ENCODE measurements around the gene NCAM1. TPM values are rescaled to one million over a fixed set of nuclear protein-coding genes. Genes with fewer than 3 reads are reported as not detected.

Gene NCAM1
- total RNA-seq, 4 donors from 2014 or later, result 12.8 to 27.7 (median 15.7) TPM

DNA sequence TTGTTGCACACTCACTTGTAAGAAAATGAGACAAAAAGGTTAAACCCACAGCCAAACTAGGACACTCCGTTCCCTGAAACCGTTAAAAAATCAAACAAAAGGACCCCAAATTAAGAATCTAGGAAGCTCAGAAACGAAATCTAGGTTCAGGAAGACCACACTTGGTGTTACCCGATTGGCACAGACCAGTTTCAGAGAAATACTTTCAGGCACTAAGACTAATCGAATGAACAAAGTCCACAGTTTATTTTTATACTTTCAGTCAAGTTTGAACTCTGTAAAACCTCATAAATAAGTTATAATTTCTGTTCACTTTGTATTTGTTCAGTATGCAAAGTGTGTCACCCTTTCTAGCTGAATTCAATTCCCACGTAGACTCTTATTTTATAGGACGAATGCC is 314.4 kb downstream of the NCAM1 start:
- no peaks in the 10 kb centered on the region for H3K36me3 ChIP-seq
- no peak for TF ChIP-seq POLR2A (IDR thresholded peaks at IDR 0.05)
- TF ChIP-seq, protein P1, sequence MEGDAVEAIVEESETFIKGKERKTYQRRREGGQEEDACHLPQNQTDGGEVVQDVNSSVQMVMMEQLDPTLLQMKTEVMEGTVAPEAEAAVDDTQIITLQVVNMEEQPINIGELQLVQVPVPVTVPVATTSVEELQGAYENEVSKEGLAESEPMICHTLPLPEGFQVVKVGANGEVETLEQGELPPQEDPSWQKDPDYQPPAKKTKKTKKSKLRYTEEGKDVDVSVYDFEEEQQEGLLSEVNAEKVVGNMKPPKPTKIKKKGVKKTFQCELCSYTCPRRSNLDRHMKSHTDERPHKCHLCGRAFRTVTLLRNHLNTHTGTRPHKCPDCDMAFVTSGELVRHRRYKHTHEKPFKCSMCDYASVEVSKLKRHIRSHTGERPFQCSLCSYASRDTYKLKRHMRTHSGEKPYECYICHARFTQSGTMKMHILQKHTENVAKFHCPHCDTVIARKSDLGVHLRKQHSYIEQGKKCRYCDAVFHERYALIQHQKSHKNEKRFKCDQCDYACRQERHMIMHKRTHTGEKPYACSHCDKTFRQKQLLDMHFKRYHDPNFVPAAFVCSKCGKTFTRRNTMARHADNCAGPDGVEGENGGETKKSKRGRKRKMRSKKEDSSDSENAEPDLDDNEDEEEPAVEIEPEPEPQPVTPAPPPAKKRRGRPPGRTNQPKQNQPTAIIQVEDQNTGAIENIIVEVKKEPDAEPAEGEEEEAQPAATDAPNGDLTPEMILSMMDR (IDR thresholded peaks at IDR 0.05 in 4 of 5, conservative IDR thresholded peaks at IDR 0.05 in 1 of 5), result no peak
- H3K27ac ChIP-seq, result no peak overlapping the region
- no peak for ATAC-seq
- no peak for DNase-seq
- H3K4me3 ChIP-seq, result no peak overlapping the region
- no peaks in the 10 kb centered on the region for H3K9me3 ChIP-seq
- no peaks in the 10 kb centered on the region for H3K4me1 ChIP-seq
- in situ Hi-C loops (cut with MboI; ENCODE audit: low sequenced_read_pairs in 4 of 4), result loop anchor here in 3 of 4 donors (25.0 kb wide), 4 partner anchors 88 to 1063 kb away; no protein-coding TSS in a partner anchor
- H3K27me3 ChIP-seq, result no peaks in the 10 kb centered on the region
- intact Hi-C loops (cut with DNase I; ENCODE audit: low total_unique reads), result no loop called here

DNA sequence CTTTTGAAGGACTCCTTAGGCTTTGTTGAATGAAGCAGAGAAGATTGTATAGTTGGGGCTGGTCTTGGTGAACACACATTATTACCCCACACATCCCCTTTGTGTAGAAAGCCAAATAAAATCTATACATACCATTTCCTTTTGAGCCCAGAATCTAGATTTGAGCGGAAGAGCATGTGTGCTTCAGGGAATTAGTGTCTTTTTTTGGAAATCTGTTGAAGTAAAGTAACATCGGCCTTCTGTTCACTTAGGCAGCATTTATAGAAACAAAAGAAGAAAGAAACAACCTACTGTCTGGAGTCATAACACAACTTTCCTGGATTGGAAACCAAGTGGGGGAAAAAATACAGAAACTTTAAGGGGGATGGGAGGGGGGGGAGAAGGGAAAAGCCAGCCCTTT is 315.2 kb downstream of the NCAM1 start:
- Histone ChIP-seq H3K9me3 (no peaks in the 10 kb centered on the region), H3K27me3 (no peaks in the 10 kb centered on the region), H3K4me1 (no peaks in the 10 kb centered on the region), H3K4me3 (no peak overlapping the region), H3K27ac (no peak overlapping the region), H3K36me3 (no peaks in the 10 kb centered on the region)
- DNase-seq (no peak), ATAC-seq (no peak)
- in situ Hi-C loops (cut with MboI; ENCODE audit: low sequenced_read_pairs in 4 of 4) (loop anchor here in 3 of 4 donors (25.0 kb wide), 4 partner anchors 89 to 1064 kb away; no protein-coding TSS in a partner anchor), intact Hi-C loops (cut with DNase I; ENCODE audit: low total_unique reads) (no loop called here)
- TF ChIP-seq, protein P1 (IDR thresholded peaks at IDR 0.05 in 4 of 5, conservative IDR thresholded peaks at IDR 0.05 in 1 of 5), result no peak
- no peak for TF ChIP-seq POLR2A (IDR thresholded peaks at IDR 0.05)

DNA sequence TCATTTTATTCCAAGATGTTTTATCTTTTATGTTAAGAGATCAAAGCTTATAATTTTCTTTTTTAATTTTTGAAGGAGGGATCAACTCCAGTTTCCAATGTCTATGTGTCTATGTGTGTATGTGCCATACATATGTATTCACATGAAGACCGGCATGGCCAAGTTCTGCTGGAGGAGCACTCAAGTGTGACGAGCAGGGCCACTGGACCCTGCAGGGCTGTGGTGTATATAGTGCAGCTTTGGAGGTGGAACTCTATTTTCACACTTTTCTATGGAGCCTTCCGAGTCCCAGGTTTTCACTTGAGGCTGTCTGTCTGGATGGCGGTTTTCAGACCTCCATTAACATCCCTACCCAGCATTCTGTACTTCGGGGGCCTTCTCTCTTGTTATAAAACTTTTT is 316.7 kb downstream of the NCAM1 start:
- H3K27ac ChIP-seq, result no peak overlapping the region
- H3K36me3 ChIP-seq, result no peaks in the 10 kb centered on the region
- no peak overlapping the region for H3K4me3 ChIP-seq
- DNase-seq (no peak), ATAC-seq (no peak)
- H3K9me3 ChIP-seq, result no peaks in the 10 kb centered on the region
- no peaks in the 10 kb centered on the region for H3K27me3 ChIP-seq
- in situ Hi-C loops (cut with MboI; ENCODE audit: low sequenced_read_pairs in 4 of 4) (loop anchor here in 3 of 4 donors (25.0 kb wide), 4 partner anchors 91 to 1066 kb away; no protein-coding TSS in a partner anchor), intact Hi-C loops (cut with DNase I; ENCODE audit: low total_unique reads) (no loop called here)
- no peak for TF ChIP-seq POLR2A (IDR thresholded peaks at IDR 0.05)
- TF ChIP-seq, protein P1 (IDR thresholded peaks at IDR 0.05 in 4 of 5, conservative IDR thresholded peaks at IDR 0.05 in 1 of 5), result no peak
- no peaks in the 10 kb centered on the region for H3K4me1 ChIP-seq

DNA sequence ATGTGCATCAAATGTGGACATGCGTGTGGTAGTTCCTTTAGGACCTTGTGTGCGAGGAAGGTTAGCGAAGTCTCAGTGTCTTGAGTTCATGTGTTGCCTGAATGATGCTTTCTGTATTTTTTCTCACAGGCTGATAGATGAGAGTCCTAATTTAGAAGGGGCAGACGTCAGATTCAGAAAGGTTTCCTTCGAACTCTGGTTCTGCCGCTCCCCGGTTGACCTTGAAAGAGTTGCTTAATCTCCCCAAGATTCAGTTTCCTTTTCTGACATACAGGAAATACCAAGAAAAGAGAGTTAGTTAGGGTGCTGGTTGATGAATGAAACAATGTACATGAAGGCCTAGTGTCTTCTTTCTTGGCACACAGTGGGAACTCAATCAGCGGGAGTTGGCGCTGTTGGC is 317.3 kb downstream of the NCAM1 start:
- DNase-seq (no peak), ATAC-seq (no peak)
- no peak overlapping the region for H3K4me3 ChIP-seq
- no peaks in the 10 kb centered on the region for H3K9me3 ChIP-seq
- TF ChIP-seq, protein P1 (IDR thresholded peaks at IDR 0.05 in 4 of 5, conservative IDR thresholded peaks at IDR 0.05 in 1 of 5), result no peak
- no peak for TF ChIP-seq POLR2A (IDR thresholded peaks at IDR 0.05)
- intact Hi-C loops (cut with DNase I; ENCODE audit: low total_unique reads) (no loop called here), in situ Hi-C loops (cut with MboI; ENCODE audit: low sequenced_read_pairs in 4 of 4) (loop anchor here in 3 of 4 donors (25.0 kb wide), 4 partner anchors 91 to 1066 kb away; no protein-coding TSS in a partner anchor)
- no peaks in the 10 kb centered on the region for H3K4me1 ChIP-seq
- H3K36me3 ChIP-seq, result no peaks in the 10 kb centered on the region
- no peak overlapping the region for H3K27ac ChIP-seq
- H3K27me3 ChIP-seq, result no peaks in the 10 kb centered on the region

DNA sequence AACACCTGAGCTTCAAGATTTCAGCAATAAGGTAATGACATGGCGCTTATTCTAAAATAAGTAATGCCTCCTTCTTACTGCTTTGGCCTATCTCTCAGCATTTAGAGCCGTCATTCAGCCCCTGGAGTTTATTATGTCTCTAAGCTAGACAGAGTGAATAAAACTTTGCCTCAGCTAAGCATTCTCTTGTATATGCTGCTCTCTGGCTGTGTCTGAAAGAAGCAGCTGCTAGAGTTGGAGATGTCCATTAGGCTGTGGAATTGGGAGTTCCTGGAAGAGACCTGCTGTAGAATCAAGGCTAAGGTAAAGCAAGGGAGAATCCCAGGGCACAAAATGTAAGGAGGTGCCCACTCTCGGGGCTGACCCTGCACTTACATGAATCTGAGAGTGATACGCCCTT is 317.7 kb downstream of the NCAM1 start:
- no peak overlapping the region for H3K4me3 ChIP-seq
- H3K36me3 ChIP-seq, result no peaks in the 10 kb centered on the region
- intact Hi-C loops (cut with DNase I; ENCODE audit: low total_unique reads), result no loop called here
- in situ Hi-C loops (cut with MboI; ENCODE audit: low sequenced_read_pairs in 4 of 4), result loop anchor here in 3 of 4 donors (25.0 kb wide), 4 partner anchors 92 to 1067 kb away; no protein-coding TSS in a partner anchor
- TF ChIP-seq, protein P1 (IDR thresholded peaks at IDR 0.05 in 4 of 5, conservative IDR thresholded peaks at IDR 0.05 in 1 of 5), result no peak
- no peak for TF ChIP-seq POLR2A (IDR thresholded peaks at IDR 0.05)
- H3K27me3 ChIP-seq, result peaks cover 0 to 3% (median 0%) of the 10 kb centered on the region in 3 donors
- H3K27ac ChIP-seq, result no peak overlapping the region
- DNase-seq, result no peak
- H3K4me1 ChIP-seq, result no peaks in the 10 kb centered on the region
- H3K9me3 ChIP-seq, result no peaks in the 10 kb centered on the region
- no peak for ATAC-seq

Data from gastrocnemius medialis (tissue), 4 donors.